GM21423 (cell line): ENCODE results near the gene CXCR4.

ENCODE experiments used
- ATAC-seq: cut with Tn5 transposase; IDR thresholded peaks from one replicate; pipeline ENCODE4 v1.9.1; 2021; ENCODE audit warnings: mild to moderate bottlenecking, moderate library complexity; ENCODE audit not compliant: unreplicated experiment

CXCR4 gene

GRCh38 chr2:136131961-136132824 lies 14.2 kb upstream of the CXCR4 start:
- peak; percentile 74 for ATAC-seq

GRCh38 chr2:136131484-136131960 lies 13.6 kb upstream of the CXCR4 start:
- ATAC-seq, result peak; percentile 1

- no peak for ATAC-seq
Observed at GRCh38 chr2:136130511-136130910, 12.6 kb upstream of the CXCR4 start.

- ATAC-seq, result no peak
Observed at GRCh38 chr2:136130045-136130444, 12.1 kb upstream of the CXCR4 start.

GRCh38 chr2:136129601-136130000 lies 11.7 kb upstream of the CXCR4 start:
- ATAC-seq, result no peak

GRCh38 chr2:136128905-136129304 lies 11.0 kb upstream of the CXCR4 start:
- no peak for ATAC-seq

- ATAC-seq, result no peak
Observed at GRCh38 chr2:136128366-136128765, 10.4 kb upstream of the CXCR4 start.

GRCh38 chr2:136127356-136127755 lies 9.4 kb upstream of the CXCR4 start:
- ATAC-seq, result no peak

GRCh38 chr2:136126421-136126926 lies 8.5 kb upstream of the CXCR4 start:
- ATAC-seq, result no peak

- no peak for ATAC-seq
Observed at GRCh38 chr2:136126021-136126420, 8.1 kb upstream of the CXCR4 start.

GRCh38 chr2:136125236-136125635 lies 7.3 kb upstream of the CXCR4 start:
- no peak for ATAC-seq

- no peak for ATAC-seq
Observed at GRCh38 chr2:136124805-136125204, 6.9 kb upstream of the CXCR4 start.

GRCh38 chr2:136122661-136123060 lies 4.7 kb upstream of the CXCR4 start:
- no peak for ATAC-seq

- ATAC-seq, result no peak
Observed at GRCh38 chr2:136121204-136121910, 3.4 kb upstream of the CXCR4 start.

GRCh38 chr2:136119717-136120675 lies 2.0 kb upstream of the CXCR4 start:
- no peak for ATAC-seq

GRCh38 chr2:136118819-136119716 lies 1.1 kb upstream of the CXCR4 start:
- ATAC-seq, result peak; percentile 25

GRCh38 chr2:136117391-136117841 lies 533 bp downstream of the CXCR4 start:
- ATAC-seq, result peak; percentile 3

- ATAC-seq, result peak; percentile 49
Observed at GRCh38 chr2:136116813-136117390, 1.0 kb downstream of the CXCR4 start.

GRCh38 chr2:136116151-136116812 lies 1.7 kb downstream of the CXCR4 start:
- ATAC-seq, result peak; percentile 15
